ENCODE measurements around the gene SCN8A. TPM values are rescaled to one million over a fixed set of nuclear protein-coding genes. Genes with fewer than 3 reads are reported as not detected.

The SCN8A gene
- total RNA-seq, 1 experiment from 2014 or later, result 6.4 TPM

DNA sequence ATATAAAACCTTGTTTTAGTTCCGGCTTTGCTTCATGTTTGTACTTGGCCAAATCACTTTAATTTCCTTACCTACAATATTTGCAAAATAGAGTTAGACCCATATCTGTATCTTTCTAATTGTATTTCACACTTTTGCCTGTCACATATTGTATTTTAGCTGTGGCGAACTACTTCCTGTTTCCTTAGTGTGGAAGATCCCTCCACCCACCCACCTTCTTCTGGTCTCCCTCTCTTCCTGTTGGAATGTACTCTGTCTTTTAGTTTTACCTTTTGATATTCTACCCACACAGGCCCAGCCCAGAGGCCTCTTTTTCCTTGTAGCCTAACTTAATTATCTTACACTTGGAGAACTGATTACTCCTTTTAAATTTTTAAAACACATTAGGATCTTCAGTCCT is 78.2 kb downstream of the SCN8A start:
- no peak for DNase-seq (ENCODE audit: low read depth)

DNA sequence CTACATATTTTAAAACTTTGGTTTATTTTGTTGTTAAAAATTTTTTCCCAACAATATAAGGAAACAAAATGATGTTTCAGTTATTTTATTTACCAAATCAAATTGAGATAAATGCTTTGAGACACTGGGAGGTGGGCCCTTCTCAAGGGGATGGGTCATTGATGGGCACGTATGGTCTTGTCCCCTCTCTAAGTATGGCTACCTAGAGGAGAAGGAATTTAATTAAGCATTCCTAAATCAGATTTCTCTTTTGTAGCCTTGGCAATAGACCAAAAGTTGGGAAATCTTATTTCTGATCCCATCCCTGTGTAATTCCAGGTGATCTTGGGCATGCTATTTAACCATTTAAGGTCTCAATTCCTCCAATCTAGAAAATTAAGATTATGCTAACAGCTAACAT is 79.0 kb downstream of the SCN8A start:
- no peak for DNase-seq (ENCODE audit: low read depth)

DNA sequence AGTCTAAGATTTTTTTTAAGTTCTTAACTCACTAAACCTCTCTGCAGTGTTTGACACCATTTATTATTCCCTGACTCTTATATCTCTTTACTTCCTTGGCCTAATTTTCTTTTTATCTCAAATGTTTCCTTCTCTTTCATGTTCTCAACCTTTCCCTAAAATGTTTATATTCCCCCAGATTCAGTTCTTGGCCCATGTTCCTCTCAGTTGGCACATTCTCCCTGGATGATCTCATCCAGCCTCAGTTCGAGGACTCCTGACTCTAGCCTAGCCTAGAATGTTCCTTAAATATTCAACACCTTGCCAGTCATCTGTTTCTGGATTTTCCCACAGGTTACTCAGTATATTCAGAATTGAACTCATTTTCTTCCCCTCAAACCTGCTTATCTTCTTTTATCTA is 81.3 kb downstream of the SCN8A start:
- DNase-seq (ENCODE audit: low read depth), result peak; percentile 26

DNA sequence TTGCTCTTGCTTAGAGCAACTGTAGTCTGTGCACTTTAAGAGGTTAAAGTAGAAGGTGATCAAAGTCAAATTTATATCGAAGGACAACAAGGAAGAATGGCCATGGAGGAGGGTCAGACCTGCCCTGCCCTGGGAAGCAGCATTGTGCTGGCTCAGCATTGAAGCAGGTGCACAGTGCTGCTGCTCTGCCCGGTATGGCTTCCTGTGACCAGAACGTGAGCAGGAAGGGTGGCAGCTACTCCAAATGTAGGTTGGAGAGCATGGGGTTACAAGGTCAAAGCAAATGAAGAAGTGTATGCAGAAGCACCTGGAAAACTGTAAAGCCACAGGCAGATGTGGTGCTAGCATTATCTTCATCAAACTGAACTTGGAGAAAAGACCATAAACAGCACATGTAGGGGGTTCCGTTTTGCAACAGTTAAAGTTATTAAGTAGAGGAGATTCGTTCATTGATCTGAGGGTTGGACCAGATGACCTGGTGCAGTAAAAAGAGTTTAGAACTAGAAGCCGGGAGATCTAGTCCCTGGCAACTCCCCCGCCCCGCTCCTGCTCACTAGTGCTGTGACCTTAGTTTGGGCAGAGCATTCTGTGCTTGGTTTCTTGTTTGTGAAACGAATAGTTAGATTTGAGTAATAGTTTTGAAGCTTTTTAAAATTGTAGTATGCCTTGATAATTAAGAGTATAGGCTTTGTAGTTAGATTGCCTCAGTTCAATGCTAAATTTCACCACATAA is 84.2 kb downstream of the SCN8A start:
- DNase-seq (ENCODE audit: low read depth), result no peak

GRCh38 chr12:51676875-51677274 is 85.8 kb downstream of the SCN8A start:
- DNase-seq (ENCODE audit: low read depth), result no peak

DNA sequence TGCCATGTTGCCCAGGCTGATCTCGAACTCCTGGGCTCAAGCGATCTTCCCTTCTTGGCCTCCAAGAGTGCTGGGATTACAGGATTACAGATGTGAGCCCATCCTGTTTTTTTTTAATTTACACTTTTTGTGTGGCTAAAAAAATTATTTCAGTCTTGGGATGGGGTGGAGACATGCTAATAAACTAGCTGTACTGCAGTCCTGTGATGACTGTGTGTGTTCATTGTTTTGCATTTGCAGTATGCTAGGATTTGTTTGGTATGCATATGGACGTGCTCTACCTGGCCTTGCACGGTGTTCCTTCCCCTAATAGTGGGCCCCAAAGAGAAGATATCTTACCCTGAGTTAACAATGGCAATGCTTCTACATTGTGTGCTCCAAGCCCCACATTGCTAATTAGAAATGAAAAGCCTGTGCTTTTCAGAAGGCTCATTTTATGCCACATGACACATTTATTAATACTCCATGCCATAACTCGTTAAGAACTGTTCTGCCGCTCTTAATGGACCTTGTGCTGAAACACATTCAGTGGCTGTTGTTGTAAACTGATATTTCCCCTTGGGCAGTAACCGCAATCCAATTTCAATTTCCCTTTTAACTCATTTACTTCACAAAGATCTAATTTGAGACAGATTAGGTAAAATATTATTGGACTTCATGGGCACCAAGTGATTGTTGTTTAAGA is 86.4 kb downstream of the SCN8A start:
- no peak for DNase-seq (ENCODE audit: low read depth)

GRCh38 chr12:51678086-51678724 is 87.2 kb downstream of the SCN8A start:
- peak; percentile 55 for DNase-seq (ENCODE audit: low read depth)

GRCh38 chr12:51682981-51683380 is 91.9 kb downstream of the SCN8A start:
- DNase-seq (ENCODE audit: low read depth), result no peak

DNA sequence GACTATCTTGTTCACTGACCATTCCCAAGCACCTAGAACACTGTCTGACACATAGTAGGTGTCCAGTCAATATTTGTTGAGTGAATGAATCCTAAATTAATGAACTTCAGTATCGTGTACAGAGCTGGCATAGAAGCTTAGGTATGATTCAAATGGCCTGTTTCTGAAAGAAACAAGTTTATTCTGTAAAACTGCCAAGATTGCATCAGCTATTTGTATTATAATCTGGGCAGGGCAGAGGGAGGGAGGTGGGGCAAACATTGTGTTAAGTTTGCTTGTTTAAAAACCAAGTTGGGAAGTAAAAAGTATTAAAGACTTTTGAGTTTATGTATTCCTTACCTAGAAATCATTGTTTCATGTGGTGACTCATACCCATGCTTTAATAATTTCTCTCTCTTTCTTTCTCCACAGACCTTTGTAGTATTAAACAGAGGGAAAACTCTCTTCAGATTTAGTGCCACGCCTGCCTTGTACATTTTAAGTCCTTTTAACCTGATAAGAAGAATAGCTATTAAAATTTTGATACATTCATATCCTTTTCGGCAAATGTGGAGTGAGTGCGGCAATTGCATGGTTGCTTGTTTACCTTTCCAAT is 92.8 kb downstream of the SCN8A start:
- peak; percentile 67 for DNase-seq (ENCODE audit: low read depth)

GRCh38 chr12:51686727-51687126 is 95.7 kb downstream of the SCN8A start:
- peak; percentile 9 for DNase-seq (ENCODE audit: low read depth)

- DNase-seq (ENCODE audit: low read depth), result no peak
Observed at GRCh38 chr12:51687177-51687576, 96.1 kb downstream of the SCN8A start.

DNA sequence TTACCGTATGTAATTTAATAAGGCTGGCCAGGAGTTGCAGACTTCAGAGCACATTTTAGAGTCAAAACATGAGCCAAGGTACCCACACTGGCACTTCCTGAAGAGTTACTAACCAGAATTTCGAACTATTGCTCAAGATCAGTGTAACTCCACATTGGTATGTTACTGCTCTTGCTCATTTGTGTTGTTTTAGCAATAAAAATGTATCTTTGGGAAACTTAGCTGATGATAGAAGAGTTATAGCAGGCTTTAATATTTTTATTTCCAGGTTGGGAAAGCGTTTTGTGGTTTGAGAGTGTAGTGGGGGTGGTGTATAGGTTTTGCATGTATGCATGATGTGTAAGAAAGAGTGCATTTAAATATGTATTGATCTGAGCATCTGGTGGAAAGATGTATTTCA is 96.6 kb downstream of the SCN8A start:
- DNase-seq (ENCODE audit: low read depth), result peak; percentile 4

- no peak for DNase-seq (ENCODE audit: low read depth)
Observed at GRCh38 chr12:51689983-51690382, 99.0 kb downstream of the SCN8A start.

DNA sequence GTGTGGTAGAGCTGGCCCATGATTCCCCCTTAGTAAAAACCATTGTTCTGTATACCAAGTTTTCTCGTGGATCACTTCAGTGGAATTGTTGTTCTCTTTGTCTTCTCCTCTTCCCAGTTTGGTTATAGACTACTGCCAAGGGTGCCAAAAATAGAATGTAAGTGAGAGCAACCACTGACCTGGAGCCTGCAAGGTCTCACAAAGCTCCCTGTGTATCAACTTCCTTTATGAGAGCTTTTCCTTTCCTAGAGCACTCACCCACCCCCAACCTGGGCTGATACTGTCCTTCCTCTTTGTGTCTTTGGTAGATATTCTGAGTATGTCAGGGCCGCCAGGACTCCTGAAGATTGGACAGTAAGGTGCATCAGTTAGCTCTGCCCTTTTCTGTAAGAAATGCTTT is 101.0 kb downstream of the SCN8A start:
- no peak for DNase-seq (ENCODE audit: low read depth)

GRCh38 chr12:51693569-51693968 is 102.5 kb downstream of the SCN8A start:
- no peak for DNase-seq (ENCODE audit: low read depth)

- DNase-seq (ENCODE audit: low read depth), result no peak
Observed at GRCh38 chr12:51694146-51694545, 103.1 kb downstream of the SCN8A start.

DNA sequence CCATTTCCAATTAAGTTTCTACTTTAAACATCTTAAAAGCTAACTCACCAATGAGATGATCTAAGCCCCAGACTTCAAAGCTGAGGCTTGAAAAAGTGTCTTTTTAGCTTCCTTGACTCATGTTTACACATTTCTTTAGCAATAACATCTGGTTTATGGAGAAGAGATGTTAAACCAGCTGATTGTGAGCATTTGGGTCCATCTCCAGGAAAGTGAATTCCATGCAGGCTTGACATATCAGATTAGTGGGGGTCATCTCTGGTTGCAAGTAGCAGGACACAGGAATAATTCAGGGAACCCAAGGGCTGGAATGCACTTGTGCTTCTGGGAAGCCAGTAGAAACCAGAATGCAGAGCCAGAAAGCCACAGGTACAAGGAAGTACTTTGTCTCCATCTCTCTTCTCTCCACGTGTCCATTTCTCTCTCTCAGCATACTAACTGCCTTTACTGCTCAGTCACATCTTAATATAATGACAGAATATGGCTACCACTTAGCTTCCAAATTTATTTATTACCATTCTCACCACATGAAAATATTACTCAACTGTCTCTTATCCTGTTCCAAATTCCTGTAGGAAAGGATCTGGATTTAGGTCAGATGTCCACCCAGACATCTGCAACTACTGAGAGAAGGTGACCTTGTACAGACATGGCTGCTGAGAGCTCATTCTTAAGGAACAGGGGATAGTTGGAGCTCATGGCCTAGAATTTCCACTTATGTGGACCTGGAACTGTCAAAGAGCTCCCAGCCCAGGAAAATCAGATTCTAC is 104.4 kb downstream of the SCN8A start:
- no peak for DNase-seq (ENCODE audit: low read depth)

DNA sequence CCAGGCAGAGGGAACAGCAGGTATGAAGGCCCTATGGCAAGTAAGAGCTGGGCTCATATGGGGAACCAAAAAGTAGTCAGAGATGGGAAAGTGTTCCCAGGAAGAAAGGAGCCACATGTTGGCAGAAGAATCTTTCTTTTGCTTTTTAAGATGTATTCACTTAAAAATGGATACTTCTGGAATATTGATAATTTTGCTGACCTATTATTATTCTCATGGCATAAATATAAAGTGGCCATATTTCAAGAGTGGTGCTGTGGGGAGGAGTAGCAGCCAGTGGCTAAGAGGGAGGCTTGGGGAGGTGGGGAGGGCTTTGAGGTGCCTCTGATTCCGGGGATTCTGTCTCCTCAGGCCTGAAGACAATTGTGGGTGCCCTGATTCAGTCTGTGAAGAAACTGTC is 108.2 kb downstream of the SCN8A start:
- no peak for DNase-seq (ENCODE audit: low read depth)

DNA sequence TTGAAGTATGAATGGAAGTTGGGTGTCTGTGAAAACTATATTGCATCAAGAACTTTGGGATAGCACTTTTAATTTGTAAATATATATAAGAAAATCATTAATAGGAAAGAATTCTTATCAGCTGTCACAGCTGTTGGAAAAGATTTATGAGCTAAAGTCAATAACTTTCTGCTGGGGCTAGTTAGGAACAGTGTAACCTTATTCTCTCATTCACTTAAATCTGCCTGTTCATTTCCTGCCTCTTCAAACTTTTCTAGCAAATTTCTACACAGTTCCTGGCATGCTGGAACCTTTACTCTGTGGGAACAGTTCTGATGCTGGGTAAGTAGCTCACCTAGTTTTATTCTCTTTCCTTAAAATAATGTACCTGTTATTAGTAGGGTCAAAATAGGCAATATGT is 109.9 kb downstream of the SCN8A start:
- no peak for DNase-seq (ENCODE audit: low read depth)

- DNase-seq (ENCODE audit: low read depth), result no peak
Observed at GRCh38 chr12:51702587-51702986, 111.6 kb downstream of the SCN8A start.

DNA sequence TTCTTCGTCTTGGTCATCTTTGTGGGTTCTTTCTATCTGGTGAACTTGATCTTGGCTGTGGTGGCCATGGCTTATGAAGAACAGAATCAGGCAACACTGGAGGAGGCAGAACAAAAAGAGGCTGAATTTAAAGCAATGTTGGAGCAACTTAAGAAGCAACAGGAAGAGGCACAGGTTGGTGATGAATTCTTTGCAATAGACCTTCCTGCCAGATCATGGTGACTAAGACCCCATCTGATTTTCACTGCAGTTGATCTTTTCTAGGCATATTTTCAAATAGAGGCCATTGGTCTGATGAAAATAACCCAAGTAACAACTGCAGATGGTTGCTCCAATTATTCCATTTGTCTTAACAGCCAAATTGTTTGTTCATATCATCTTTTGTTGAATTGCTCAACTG is 114.4 kb downstream of the SCN8A start:
- peak; percentile 19 for DNase-seq (ENCODE audit: low read depth)

DNA sequence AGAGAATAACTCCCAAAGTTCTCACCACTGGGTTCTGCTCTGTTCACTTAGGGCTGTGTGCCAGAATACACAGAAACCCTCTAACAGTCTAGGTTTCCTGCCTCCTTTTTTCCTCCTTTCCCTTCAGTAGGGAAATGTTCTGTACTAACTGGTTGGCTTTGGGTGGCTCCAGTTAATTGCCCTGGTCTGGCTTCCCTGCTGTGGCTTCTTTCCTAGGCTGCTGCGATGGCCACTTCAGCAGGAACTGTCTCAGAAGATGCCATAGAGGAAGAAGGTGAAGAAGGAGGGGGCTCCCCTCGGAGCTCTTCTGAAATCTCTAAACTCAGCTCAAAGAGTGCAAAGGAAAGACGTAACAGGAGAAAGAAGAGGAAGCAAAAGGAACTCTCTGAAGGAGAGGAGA is 115.2 kb downstream of the SCN8A start:
- no peak for DNase-seq (ENCODE audit: low read depth)

All from M059J (cell line).